ENCODE measurements around the gene ELMO1. TPM values are rescaled to one million over a fixed set of nuclear protein-coding genes. Genes with fewer than 3 reads are reported as not detected.

The ELMO1 gene
- total and polyA plus RNA-seq, 10 of the 15 experiments (the other 5 are each of a cell fraction or from before 2014, with no cell fraction given), result 22.6 to 85.9 (median 56.6) TPM

GRCh38 chr7:37245590-37245989 lies 203.1 kb downstream of the ELMO1 start:
- Histone ChIP-seq H3K27me3 (replicated peaks in 1 of 2; ENCODE audit: control insufficient read depth in 2 of 2, insufficient read depth in 2 of 2, low read length in 1 of 2) (no peaks in the 10 kb centered on the region), H3K36me3 (ENCODE audit: control insufficient read depth in 2 of 2, insufficient read depth in 2 of 2, low read length in 1 of 2) (peaks cover 0 to 4% of the 10 kb centered on the region in 2 experiments; a peak in 2 of 4 replicates), H3K27ac (ENCODE audit: control insufficient read depth, insufficient read depth) (no peak overlapping the region), H4K20me1 (ENCODE audit: control insufficient read depth, insufficient read depth) (no peaks in the 10 kb centered on the region), H2AFZ (ENCODE audit: control insufficient read depth, low read depth, low read length) (no peak overlapping the region), H3K9me3 (replicated peaks; ENCODE audit: control insufficient read depth, insufficient read depth, low read length) (no peaks in the 10 kb centered on the region), H3K4me1 (ENCODE audit: control insufficient read depth, insufficient read depth, low read length) (no peaks in the 10 kb centered on the region), H3K4me3 (no peak overlapping the region), H3K4me2 (ENCODE audit: control insufficient read depth, insufficient read depth) (no peak overlapping the region), H3K79me2 (ENCODE audit: control insufficient read depth, insufficient read depth, low read length) (no peaks in the 10 kb centered on the region), H3K9ac (ENCODE audit: control insufficient read depth, insufficient read depth, low read length) (no peak overlapping the region)
- TF ChIP-seq TCF3 (IDR thresholded peaks at IDR 0.05; ENCODE audit: borderline replicate concordance, insufficient read depth, low read depth, low read length) (no peak), ATF7 (IDR thresholded peaks at IDR 0.05; ENCODE audit: low read depth) (no peak), ZBTB11 (CRISPR knock-in tag; IDR thresholded peaks at IDR 0.05) (no peak), CEBPB (IDR thresholded peaks at IDR 0.05; ENCODE audit: borderline replicate concordance in 1 of 2, low read depth in 2 of 2, low read length in 2 of 2) (no peak), BCL11A (IDR thresholded peaks at IDR 0.05; ENCODE audit: low read depth, low read length) (no peak), MXI1 (IDR thresholded peaks at IDR 0.05; ENCODE audit: low read depth, low read length) (no peak), TCF7 (IDR thresholded peaks at IDR 0.05; ENCODE audit: borderline replicate concordance) (no peak), STAT3 (IDR thresholded peaks at IDR 0.05; ENCODE audit: low read depth, low read length) (no peak), BRCA1 (IDR thresholded peaks at IDR 0.05; ENCODE audit: low read depth, low read length) (no peak), E2F4 (IDR thresholded peaks at IDR 0.05; ENCODE audit: low read depth, low read length) (no peak), RB1 (IDR thresholded peaks at IDR 0.05; ENCODE audit: borderline replicate concordance) (no peak), SIX5 (IDR thresholded peaks at IDR 0.05; ENCODE audit: low read depth, low read length, severe bottlenecking) (no peak), MTA3 (IDR thresholded peaks at IDR 0.05; ENCODE audit: borderline replicate concordance, low read length) (no peak), POLR2AphosphoS2 (IDR thresholded peaks at IDR 0.05; ENCODE audit: low read depth, low read length) (no peak), USF2 (IDR thresholded peaks at IDR 0.05; ENCODE audit: borderline replicate concordance, low read depth, low read length) (no peak), SREBF1 (IDR thresholded peaks at IDR 0.05; ENCODE audit: low read length) (no peak), TAF1 (IDR thresholded peaks at IDR 0.05; ENCODE audit: borderline replicate concordance, low read depth, low read length) (no peak), STAT1 (conservative IDR thresholded peaks at IDR 0.05) (no peak), USF1 (IDR thresholded peaks at IDR 0.05; ENCODE audit: borderline replicate concordance, extremely low read length, insufficient read depth, low read depth, low read length) (no peak), KLF5 (IDR thresholded peaks at IDR 0.05; ENCODE audit: partially characterized antibody) (no peak)
- FAIRE-seq (no peak), DNase-seq (ENCODE audit: low read depth, low spot score) (no peak), ATAC-seq (no peak)
- CTCF ChIA-PET, result interaction anchor here (1.0 kb wide), 1 partner anchor 64 kb away, joined by 3 read pairs; no protein-coding TSS in a partner anchor
- in situ Hi-C loops (cut with MboI), result no loop called here
- SMC1A ChIA-PET (ENCODE audit: uncharacterized antibody, unreplicated experiment), result interaction anchor here (0.9 kb wide), 1 partner anchor 9 kb away, joined by 3 read pairs; no protein-coding TSS in a partner anchor
- RAD21 ChIA-PET (ENCODE audit: unreplicated experiment), result no interaction called here
- 94% methylated on average over 5 of the region's 5 CpGs for WGBS (ENCODE audit: insufficient coverage, insufficient replicate concordance, low lambda C conversion rate, missing lambda C conversion rate)
- no TSS peak for BruUV-seq (replicated peaks)
- intact Hi-C loops (cut with micrococcal nuclease; ENCODE audit: unreplicated experiment), result no loop called here
- POLR2A ChIA-PET, result no interaction called here

All from GM12878 (cell line).